HepG2 (cell line): ENCODE measurements around the gene ZSCAN20. TPM values are rescaled to one million over a fixed set of nuclear protein-coding genes. Genes with fewer than 3 reads are reported as not detected.

Experiments
- ATAC-seq: fragments of 200-7000 bp; cut with Tn5 transposase; 3 replicates; pipeline ENCODE4 v1.9.1; 2020; ENCODE audit warnings: mild to moderate bottlenecking, moderate library complexity
- BruUV-seq: library from RNA; stranded (reverse); fragments of 400-500 nt; replicated peaks from 2 replicates; lab custom pipeline; 2021; lab: Mats Ljungman, UMichigan
- CTCF ChIA-PET: fragments of 300-600 bp; formaldehyde crosslinking; extraction: SDS; loops from one replicate; lab custom pipeline; 2021; ENCODE audit warnings: low total read pairs, inconsistent platforms, low intra/inter-chr PET ratio; lab: Yijun Ruan, JAX
- POLR2A ChIA-PET: fragments of 350-600 bp; sonication (Branson Sonifier 250); formaldehyde crosslinking; loops from one replicate; lab custom pipeline; 2020; ENCODE audit warnings: antibody characterized with exemption, inconsistent platforms; lab: Yijun Ruan, JAX
- DNase-seq: peaks from one replicate; pipeline ENCODE4 v3.0.0-alpha.2; 2015; ENCODE audit warnings: low spot score
- FAIRE-seq: peaks from 3 replicates; lab custom pipeline; 2011; peaks lifted over from hg19 to GRCh38; lab: Jason Lieb, UNC
- H2AFZ ChIP-seq: one replicate; pipeline ENCODE4 v1.6.1; 2011; ENCODE audit warnings: low read length, inconsistent platforms
- H3K27ac ChIP-seq: fragments of 300-600 bp; 3 replicates; pipeline ENCODE4 v1.8.0; 2011; ENCODE audit warnings: mixed run types, mild to moderate bottlenecking, mixed read lengths, low read length, inconsistent platforms; ENCODE audit not compliant: insufficient read depth; ENCODE audit errors: extremely low read length
- H3K27me3 ChIP-seq, 2 experiments: fragments of 200-600 bp in 1 of 2; 2 replicates in 1 of 2; 3 replicates in 1 of 2; pipeline versions ENCODE4 v1.6.0 to v1.8.0; 2011; ENCODE audit warnings: low read length in 2 of 2, mild to moderate bottlenecking in 2 of 2, moderate library complexity in 2 of 2, inconsistent platforms in 1 of 2; ENCODE audit not compliant: insufficient read depth in 2 of 2, control insufficient read depth in 1 of 2
- H3K36me3 ChIP-seq, 2 experiments: fragments of 200-600 bp in 1 of 2; replicated peaks in 1 of 2; 2 replicates in 1 of 2; 3 replicates in 1 of 2; pipeline versions ENCODE4 v1.5.1 to v1.8.0; 2011; ENCODE audit warnings: low read length in 2 of 2, inconsistent platforms in 1 of 2; ENCODE audit not compliant: insufficient read depth in 2 of 2, control insufficient read depth in 1 of 2
- H3K4me1 ChIP-seq: 2 replicates; pipeline ENCODE4 v1.5.1; 2012; ENCODE audit warnings: low read length, inconsistent platforms; ENCODE audit not compliant: insufficient read depth
- H3K4me2 ChIP-seq: 2 replicates; pipeline ENCODE4 v1.6.0; 2011; ENCODE audit warnings: low read depth, low read length, inconsistent platforms
- H3K4me3 ChIP-seq, 3 experiments: fragments of 200-600 bp in 1 of 3; sonication (generic), shearing (Covaris generic) in 1 of 3; replicated peaks in 1 of 3; 2 replicates each; pipeline ENCODE4 v1.5.1; 2011 to 2016; ENCODE audit warnings: low read length in 3 of 3, inconsistent platforms in 2 of 3, low read depth in 2 of 3, mild to moderate bottlenecking in 2 of 3, control low read depth in 1 of 3, mixed read lengths in 1 of 3; ENCODE audit not compliant: insufficient read depth in 1 of 3
- H3K79me2 ChIP-seq: one replicate; pipeline ENCODE4 v1.6.1; 2011; ENCODE audit warnings: low read length, inconsistent platforms; ENCODE audit not compliant: insufficient read depth
- H3K9ac ChIP-seq: 2 replicates; pipeline ENCODE4 v1.6.0; 2011; ENCODE audit warnings: mild to moderate bottlenecking, low read depth, low read length, inconsistent platforms; ENCODE audit not compliant: insufficient read depth
- H3K9me3 ChIP-seq: 2 replicates; pipeline ENCODE4 v1.5.1; 2012; ENCODE audit warnings: mild to moderate bottlenecking, low read length
- H4K20me1 ChIP-seq: 2 replicates; pipeline ENCODE4 v1.6.0; 2011; ENCODE audit warnings: inconsistent platforms, mild to moderate bottlenecking, low read length, moderate library complexity; ENCODE audit not compliant: insufficient read depth
- FOXP1 ChIP-seq, 2 experiments: fragments of 450-650 bp in 1 of 2; IDR thresholded peaks; 2 replicates each; pipeline ENCODE4 v1.6.1; 2017 to 2018; ENCODE audit warnings: antibody characterized with exemption in 1 of 2
- GATA4 ChIP-seq: sonication (generic); IDR thresholded peaks from 2 replicates; pipeline ENCODE4 v1.6.1; 2016; ENCODE audit warnings: antibody characterized with exemption, low read depth, borderline replicate concordance
- MAFG ChIP-seq: sonication (generic); formaldehyde crosslinking; IDR thresholded peaks from 2 replicates; pipeline ENCODE4 v1.5.1; 2020; ENCODE audit warnings: mild to moderate bottlenecking, missing genetic modification reagents
- NFYC ChIP-seq: IDR thresholded peaks from 2 replicates; pipeline ENCODE4 v1.6.1; 2016; ENCODE audit warnings: missing genetic modification reagents, missing compliant biosample characterization
- SAFB2 ChIP-seq: sonication (generic); formaldehyde crosslinking; IDR thresholded peaks from 2 replicates; pipeline ENCODE4 v1.5.1; 2020; ENCODE audit warnings: missing genetic modification reagents, low read depth, mild to moderate bottlenecking, borderline replicate concordance
- SAP130 ChIP-seq: IDR thresholded peaks from 2 replicates; pipeline ENCODE4 v1.6.1; 2016; ENCODE audit warnings: low read depth
- SRSF9 ChIP-seq: fragments of 200-400 bp; formaldehyde crosslinking; IDR thresholded peaks from 2 replicates; pipeline ENCODE4 v1.6.1; 2018; ENCODE audit warnings: borderline replicate concordance, mild to moderate bottlenecking, low read depth, low read length; ENCODE audit not compliant: insufficient read depth, poor library complexity, severe bottlenecking
- SSRP1 ChIP-seq: IDR thresholded peaks from 2 replicates; pipeline ENCODE4 v1.6.1; 2016; ENCODE audit warnings: control low read depth
- STAT5B ChIP-seq: sonication (generic); formaldehyde crosslinking; IDR thresholded peaks from 2 replicates; pipeline ENCODE4 v1.4.0; 2020; ENCODE audit warnings: missing genetic modification reagents
- ZMAT3 ChIP-seq: sonication (generic); formaldehyde crosslinking; conservative IDR thresholded peaks from 2 replicates; pipeline ENCODE4 v1.7.0; 2021; ENCODE audit warnings: missing genetic modification reagents
- ZNF329 ChIP-seq: sonication (generic); formaldehyde crosslinking; IDR thresholded peaks from 2 replicates; pipeline ENCODE4 v1.9.0; 2021; ENCODE audit warnings: low read depth, mild to moderate bottlenecking, missing genetic modification reagents
- ZNF607 ChIP-seq: sonication (generic); formaldehyde crosslinking; IDR thresholded peaks from 2 replicates; pipeline ENCODE4 v1.5.1; 2020; ENCODE audit warnings: missing genetic modification reagents, mild to moderate bottlenecking, borderline replicate concordance
- ZNF672 ChIP-seq: sonication (generic); formaldehyde crosslinking; IDR thresholded peaks from 2 replicates; pipeline ENCODE4 v1.8.1; 2022; ENCODE audit warnings: missing genetic modification reagents
- ZNF746 ChIP-seq: sonication (generic); formaldehyde crosslinking; IDR thresholded peaks from 2 replicates; pipeline ENCODE4 v1.8.0; 2022; ENCODE audit warnings: mild to moderate bottlenecking, missing genetic modification reagents
- ZNF792 ChIP-seq: IDR thresholded peaks from 2 replicates; pipeline ENCODE4 v1.6.1; 2016
- WGBS: methylation state at CpG from one replicate; pipeline ENCODE4 v1.1.6; 2017; ENCODE audit warnings: low lambda C conversion rate; 5-methylcytosine and 5-hydroxymethylcytosine counted together
- in situ Hi-C: cut with HindIII; loops from 2 replicates; pipeline ENCODE4 v1.10.0; 2017; ENCODE audit warnings: low pct_unique_long_range_greater_than_20kb; ENCODE audit not compliant: extremely low pct_ligation_motif_present
- intact Hi-C: fragments of 100-400 bp; cut with micrococcal nuclease; formaldehyde crosslinking; loops from one replicate; pipeline ENCODE4 v1.10.0; 2022; ENCODE audit not compliant: unreplicated experiment
- polyA plus RNA-seq, 8 experiments: library from polyadenylated mRNA; depleted of rRNA in 3 of 8; stranded (reverse) in 7 of 8; unstranded in 1 of 8; fragments of >200 nt; fragmentation: Illumina TruSeq in 4 of 8; extraction: Trizol in 4 of 8; gene quantifications; 2 replicates each; pipeline versions ENCODE4 v1.2.1 to v1.2.3, GENCODE V29; 2011 to 2016; ENCODE audit warnings: low read depth in 4 of 8, missing spikeins in 1 of 8, mixed read lengths in 1 of 8; ENCODE audit not compliant: insufficient read depth in 1 of 8
- total RNA-seq, 5 experiments: library from RNA; depleted of rRNA; stranded (reverse); fragments of >200 nt; fragmentation: Illumina TruSeq; extraction: Trizol; gene quantifications; 2 replicates each; pipeline ENCODE4 v1.2.3, GENCODE V29; 2016; ENCODE audit warnings: low read depth in 1 of 5
- TF ChIP-seq, protein P1 (sequence below): sonication (generic); formaldehyde crosslinking; IDR thresholded peaks from 2 replicates; pipeline ENCODE4 v1.4.0; 2020; ENCODE audit warnings: missing genetic modification reagents, borderline replicate concordance
- TF ChIP-seq, protein P2 (sequence below): sonication (generic); formaldehyde crosslinking; IDR thresholded peaks from 2 replicates; pipeline ENCODE4 v1.4.0; 2020; ENCODE audit warnings: missing genetic modification reagents, borderline replicate concordance

ZSCAN20 gene
- total and polyA plus RNA-seq, 2 of the 13 experiments (the other 11 are each of a cell fraction or from before 2014, with no cell fraction given), result 1.1 to 2.8 TPM

DNA sequence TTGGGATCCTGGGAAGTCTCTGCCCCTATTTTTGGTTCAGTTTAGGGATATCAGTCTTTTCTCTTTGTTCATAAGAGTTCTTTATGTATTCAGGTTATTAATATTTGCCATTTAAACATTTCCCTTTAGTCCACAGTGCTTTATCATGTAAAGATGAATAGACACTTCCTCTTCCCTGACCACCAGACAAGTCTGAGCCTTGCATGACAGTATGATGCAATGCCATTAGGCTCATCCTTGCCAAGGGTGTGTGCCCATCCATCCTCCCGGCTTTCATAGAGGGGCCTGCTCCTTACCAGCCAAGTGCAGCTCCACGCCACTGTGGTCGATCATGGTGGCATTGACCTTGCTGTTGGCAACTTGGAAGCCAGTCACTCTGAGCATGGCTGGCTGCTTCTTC lies 52.1 kb downstream of the ZSCAN20 start:
- Histone ChIP-seq H3K4me1 (no peaks in the 10 kb centered on the region), H2AFZ (no peak overlapping the region), H3K4me2 (no peak overlapping the region), H3K27me3 (peaks cover 1 to 15% of the 10 kb centered on the region in 2 experiments; a peak in 4 of 5 replicates), H3K36me3 (no peaks in the 10 kb centered on the region)
- intact Hi-C loops, result no loop called here
- POLR2A ChIA-PET, result no interaction called here
- 0% methylated on average over 3 of the region's 3 CpGs for WGBS
- no TSS peak for BruUV-seq
- no peak for DNase-seq
- no peak for TF ChIP-seq ZNF672 (CRISPR knock-in tag)
- no peak for TF ChIP-seq ZNF792 (CRISPR knock-in tag)
- TF ChIP-seq ZNF329 (CRISPR knock-in tag), result no peak
- TF ChIP-seq ZNF746 (CRISPR knock-in tag), result no peak
- TF ChIP-seq, all 625 proteins: peak for 0
- H3K27ac ChIP-seq, result no peak overlapping the region
- no peak overlapping the region for H3K4me3 ChIP-seq
- no peaks in the 10 kb centered on the region for H4K20me1 ChIP-seq
- ATAC-seq (no peak), FAIRE-seq (no peak)
- H3K79me2 ChIP-seq, result no peaks in the 10 kb centered on the region
- no peaks in the 10 kb centered on the region for H3K9me3 ChIP-seq
- in situ Hi-C loops, result no loop called here
- CTCF ChIA-PET, result no interaction called here
- H3K9ac ChIP-seq, result no peak overlapping the region

DNA sequence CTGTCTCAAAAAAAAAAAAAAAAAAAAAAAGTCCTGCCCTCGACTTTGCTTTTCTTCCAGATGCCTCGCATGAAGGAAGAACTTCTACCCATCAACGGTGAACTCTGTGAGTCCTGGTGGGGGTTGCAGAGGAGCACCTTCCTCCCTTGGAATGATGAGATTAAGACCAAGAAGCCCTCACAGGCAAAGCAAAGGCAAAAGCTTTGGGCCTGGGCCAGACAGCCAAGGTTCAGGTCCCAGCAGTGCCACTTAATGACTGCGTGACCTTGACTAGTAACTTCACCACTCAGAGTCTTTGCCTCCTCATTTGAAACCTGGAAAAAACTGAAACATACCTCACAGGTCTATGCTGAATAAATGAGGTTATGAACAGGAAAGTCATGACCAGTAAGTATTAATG lies 55.5 kb downstream of the ZSCAN20 start:
- ChIA-PET POLR2A (no interaction called here), CTCF (no interaction called here)
- H3K4me2 ChIP-seq, result no peak overlapping the region
- H3K9me3 ChIP-seq, result no peaks in the 10 kb centered on the region
- DNase-seq (no peak), ATAC-seq (no peak), FAIRE-seq (no peak)
- intact Hi-C loops, result no loop called here
- H3K4me1 ChIP-seq, result no peaks in the 10 kb centered on the region
- H3K79me2 ChIP-seq, result no peaks in the 10 kb centered on the region
- H3K27me3 ChIP-seq, result peaks cover 0 to 14% of the 10 kb centered on the region in 2 experiments; a peak in 2 of 5 replicates
- BruUV-seq, result no TSS peak
- H2AFZ ChIP-seq, result no peak overlapping the region
- no peak overlapping the region for H3K27ac ChIP-seq
- H3K9ac ChIP-seq, result no peak overlapping the region
- 8% methylated on average over 4 of the region's 4 CpGs for WGBS
- in situ Hi-C loops, result no loop called here
- H4K20me1 ChIP-seq, result no peaks in the 10 kb centered on the region
- no peaks in the 10 kb centered on the region for H3K36me3 ChIP-seq
- H3K4me3 ChIP-seq, result no peak overlapping the region
- TF ChIP-seq ZNF329 (CRISPR knock-in tag), result no peak
- no peak for TF ChIP-seq FOXP1 (IDR thresholded peaks at IDR 0.05)
- no peak for TF ChIP-seq FOXP1 (CRISPR knock-in tag; IDR thresholded peaks at IDR 0.05)
- TF ChIP-seq ZNF607 (CRISPR knock-in tag), result no peak
- TF ChIP-seq SAFB2 (CRISPR knock-in tag), result no peak
- TF ChIP-seq GATA4, result no peak
- no peak for TF ChIP-seq SRSF9
- TF ChIP-seq NFYC (CRISPR knock-in tag), result no peak
- no peak for TF ChIP-seq ZMAT3 (CRISPR knock-in tag)
- TF ChIP-seq SAP130 (CRISPR knock-in tag), result no peak
- TF ChIP-seq, protein P1, sequence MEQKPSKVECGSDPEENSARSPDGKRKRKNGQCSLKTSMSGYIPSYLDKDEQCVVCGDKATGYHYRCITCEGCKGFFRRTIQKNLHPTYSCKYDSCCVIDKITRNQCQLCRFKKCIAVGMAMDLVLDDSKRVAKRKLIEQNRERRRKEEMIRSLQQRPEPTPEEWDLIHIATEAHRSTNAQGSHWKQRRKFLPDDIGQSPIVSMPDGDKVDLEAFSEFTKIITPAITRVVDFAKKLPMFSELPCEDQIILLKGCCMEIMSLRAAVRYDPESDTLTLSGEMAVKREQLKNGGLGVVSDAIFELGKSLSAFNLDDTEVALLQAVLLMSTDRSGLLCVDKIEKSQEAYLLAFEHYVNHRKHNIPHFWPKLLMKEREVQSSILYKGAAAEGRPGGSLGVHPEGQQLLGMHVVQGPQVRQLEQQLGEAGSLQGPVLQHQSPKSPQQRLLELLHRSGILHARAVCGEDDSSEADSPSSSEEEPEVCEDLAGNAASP (CRISPR knock-in tag), result no peak
- TF ChIP-seq, protein P2, sequence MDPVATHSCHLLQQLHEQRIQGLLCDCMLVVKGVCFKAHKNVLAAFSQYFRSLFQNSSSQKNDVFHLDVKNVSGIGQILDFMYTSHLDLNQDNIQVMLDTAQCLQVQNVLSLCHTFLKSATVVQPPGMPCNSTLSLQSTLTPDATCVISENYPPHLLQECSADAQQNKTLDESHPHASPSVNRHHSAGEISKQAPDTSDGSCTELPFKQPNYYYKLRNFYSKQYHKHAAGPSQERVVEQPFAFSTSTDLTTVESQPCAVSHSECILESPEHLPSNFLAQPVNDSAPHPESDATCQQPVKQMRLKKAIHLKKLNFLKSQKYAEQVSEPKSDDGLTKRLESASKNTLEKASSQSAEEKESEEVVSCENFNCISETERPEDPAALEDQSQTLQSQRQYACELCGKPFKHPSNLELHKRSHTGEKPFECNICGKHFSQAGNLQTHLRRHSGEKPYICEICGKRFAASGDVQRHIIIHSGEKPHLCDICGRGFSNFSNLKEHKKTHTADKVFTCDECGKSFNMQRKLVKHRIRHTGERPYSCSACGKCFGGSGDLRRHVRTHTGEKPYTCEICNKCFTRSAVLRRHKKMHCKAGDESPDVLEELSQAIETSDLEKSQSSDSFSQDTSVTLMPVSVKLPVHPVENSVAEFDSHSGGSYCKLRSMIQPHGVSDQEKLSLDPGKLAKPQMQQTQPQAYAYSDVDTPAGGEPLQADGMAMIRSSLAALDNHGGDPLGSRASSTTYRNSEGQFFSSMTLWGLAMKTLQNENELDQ, result no peak
- no peak for TF ChIP-seq MAFG (CRISPR knock-in tag)
- no peak for TF ChIP-seq STAT5B (CRISPR knock-in tag)
- TF ChIP-seq SSRP1 (CRISPR knock-in tag), result no peak
